B cell (primary cell): ENCODE data around the gene AASDHPPT.

Experiments used
- EZH2 ChIP-seq: IDR thresholded peaks from 2 replicates; pipeline ENCODE4 v1.6.1; 2012; ENCODE audit warnings: borderline replicate concordance, low read depth, mild to moderate bottlenecking, moderate library complexity, low read length; ENCODE audit not compliant: insufficient read depth, poor library complexity, severe bottlenecking
- TF ChIP-seq, protein P1 (sequence below): fragments of 200-600 bp; IDR thresholded peaks from one replicate; pipeline ENCODE4 v1.8.0; 2022; ENCODE audit warnings: antibody characterized with exemption, mild to moderate bottlenecking

DNA sequence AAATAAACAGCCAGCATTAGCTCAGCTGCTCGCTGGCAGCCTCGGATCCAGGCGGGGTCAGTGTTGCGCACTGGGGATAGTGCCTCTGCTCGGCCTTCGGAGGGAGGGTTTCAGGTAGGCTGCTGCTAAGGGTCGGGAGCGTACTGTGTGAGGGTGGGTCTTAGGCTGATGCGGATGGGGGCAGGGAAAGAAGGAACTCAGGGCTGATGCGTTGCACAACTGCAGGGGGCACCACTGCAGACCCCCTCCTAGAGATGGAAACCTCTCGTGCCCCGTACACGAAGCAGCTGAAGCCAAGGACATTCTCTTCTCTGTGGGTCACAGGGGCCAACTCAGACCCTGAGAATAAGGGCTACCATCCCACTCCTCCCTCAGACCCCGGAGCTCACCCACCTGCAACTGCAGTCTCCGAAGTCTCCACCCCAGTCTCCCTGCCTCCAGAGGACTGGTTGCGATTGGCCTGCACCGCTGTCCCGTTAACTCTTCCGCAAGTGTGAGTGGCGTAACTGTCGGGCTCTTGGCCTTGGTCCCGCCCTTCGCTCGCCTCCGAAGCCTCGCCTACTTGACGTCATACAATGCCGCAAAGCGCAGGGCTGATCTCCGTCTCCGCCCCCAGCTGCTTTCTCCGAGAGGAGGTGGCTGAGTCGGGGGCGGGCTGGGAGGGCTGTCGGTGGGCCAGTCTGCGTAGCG, 398 bp upstream of the AASDHPPT start, which contains the start of gene KBTBD3:
- TF ChIP-seq EZH2, result no peak
- TF ChIP-seq, protein P1, sequence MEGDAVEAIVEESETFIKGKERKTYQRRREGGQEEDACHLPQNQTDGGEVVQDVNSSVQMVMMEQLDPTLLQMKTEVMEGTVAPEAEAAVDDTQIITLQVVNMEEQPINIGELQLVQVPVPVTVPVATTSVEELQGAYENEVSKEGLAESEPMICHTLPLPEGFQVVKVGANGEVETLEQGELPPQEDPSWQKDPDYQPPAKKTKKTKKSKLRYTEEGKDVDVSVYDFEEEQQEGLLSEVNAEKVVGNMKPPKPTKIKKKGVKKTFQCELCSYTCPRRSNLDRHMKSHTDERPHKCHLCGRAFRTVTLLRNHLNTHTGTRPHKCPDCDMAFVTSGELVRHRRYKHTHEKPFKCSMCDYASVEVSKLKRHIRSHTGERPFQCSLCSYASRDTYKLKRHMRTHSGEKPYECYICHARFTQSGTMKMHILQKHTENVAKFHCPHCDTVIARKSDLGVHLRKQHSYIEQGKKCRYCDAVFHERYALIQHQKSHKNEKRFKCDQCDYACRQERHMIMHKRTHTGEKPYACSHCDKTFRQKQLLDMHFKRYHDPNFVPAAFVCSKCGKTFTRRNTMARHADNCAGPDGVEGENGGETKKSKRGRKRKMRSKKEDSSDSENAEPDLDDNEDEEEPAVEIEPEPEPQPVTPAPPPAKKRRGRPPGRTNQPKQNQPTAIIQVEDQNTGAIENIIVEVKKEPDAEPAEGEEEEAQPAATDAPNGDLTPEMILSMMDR, result peak; percentile 73
